SK-N-SH treated with all-trans-retinoic acid at 6 μM for 48 hours (cell line): ENCODE measurements around the gene RAB14.

Source experiments
- ATAC-seq: fragments of 200-7000 bp; cut with Tn5 transposase; 3 replicates; pipeline ENCODE4 v1.9.1; 2020; ENCODE audit warnings: mild to moderate bottlenecking, moderate library complexity
- ARNTL ChIP-seq: fragments of 450-650 bp; formaldehyde crosslinking; IDR thresholded peaks from 2 replicates; pipeline ENCODE4 v1.5.0; 2020; ENCODE audit warnings: low read depth, mild to moderate bottlenecking, moderate library complexity, borderline replicate concordance
- BACH2 ChIP-seq: fragments of 250-450 bp; sonication (Bioruptor Pico); IDR thresholded peaks from 2 replicates; pipeline ENCODE4 v1.9.0; 2021; ENCODE audit warnings: mild to moderate bottlenecking, borderline replicate concordance
- CSDC2 ChIP-seq: fragments of 250-450 bp; sonication (Bioruptor Pico); IDR thresholded peaks from 2 replicates; pipeline ENCODE4 v1.5.0; 2020; ENCODE audit warnings: mild to moderate bottlenecking, moderate library complexity
- ESRRG ChIP-seq: fragments of 250-450 bp; sonication (Bioruptor Pico); IDR thresholded peaks from 2 replicates; pipeline ENCODE4 v1.6.1; 2021; ENCODE audit warnings: mild to moderate bottlenecking
- GLIS3 ChIP-seq: fragments of 250-450 bp; sonication (Bioruptor Pico); IDR thresholded peaks from 2 replicates; pipeline ENCODE4 v1.5.0; 2020; ENCODE audit warnings: mild to moderate bottlenecking, moderate library complexity
- ISL1 ChIP-seq: fragments of 250-450 bp; sonication (Bioruptor Pico); IDR thresholded peaks from 2 replicates; pipeline ENCODE4 v2.1.2; 2022; ENCODE audit warnings: mild to moderate bottlenecking, moderate library complexity
- OSR1 ChIP-seq: fragments of 250-450 bp; sonication (Bioruptor Pico); IDR thresholded peaks from 2 replicates; pipeline ENCODE4 v1.8.0; 2022; ENCODE audit warnings: moderate library complexity, mild to moderate bottlenecking, inconsistent platforms
- RARB ChIP-seq: fragments of 250-450 bp; sonication (Bioruptor Pico); IDR thresholded peaks from 2 replicates; pipeline ENCODE4 v1.8.0; 2021; ENCODE audit warnings: mild to moderate bottlenecking, moderate library complexity
- TCF4 ChIP-seq: fragments of 250-450 bp; sonication (Bioruptor Pico); IDR thresholded peaks from 2 replicates; pipeline ENCODE4 v1.8.0; 2021; ENCODE audit warnings: mild to moderate bottlenecking, moderate library complexity, borderline replicate concordance
- ZC3H10 ChIP-seq: fragments of 250-450 bp; sonication (Bioruptor Pico); IDR thresholded peaks from 2 replicates; pipeline ENCODE4 v1.5.1; 2021; ENCODE audit warnings: mild to moderate bottlenecking, moderate library complexity
- ZFP3 ChIP-seq: fragments of 250-450 bp; sonication (Bioruptor Pico); IDR thresholded peaks from 2 replicates; pipeline ENCODE4 v1.5.0; 2020; ENCODE audit warnings: mild to moderate bottlenecking, moderate library complexity
- ZFP30 ChIP-seq: fragments of 450-650 bp; formaldehyde crosslinking; IDR thresholded peaks from 2 replicates; pipeline ENCODE4 v1.5.0; 2022; ENCODE audit warnings: mild to moderate bottlenecking, moderate library complexity
- ZNF565 ChIP-seq: fragments of 450-650 bp; formaldehyde crosslinking; conservative IDR thresholded peaks from 2 replicates; pipeline ENCODE4 v1.5.0; 2020; ENCODE audit warnings: low read depth, mild to moderate bottlenecking, moderate library complexity
- ZNF70 ChIP-seq: fragments of 450-650 bp; formaldehyde crosslinking; IDR thresholded peaks from 2 replicates; pipeline ENCODE4 v1.5.0; 2020; ENCODE audit warnings: mild to moderate bottlenecking, moderate library complexity
- ZNF8 ChIP-seq: fragments of 450-650 bp; formaldehyde crosslinking; IDR thresholded peaks from 2 replicates; pipeline ENCODE4 v1.5.0; 2020; ENCODE audit warnings: mild to moderate bottlenecking, moderate library complexity
- TF ChIP-seq, protein P1 (sequence below): fragments of 250-450 bp; sonication (Bioruptor Pico); IDR thresholded peaks from 2 replicates; pipeline ENCODE4 v1.8.0; 2020; ENCODE audit warnings: mild to moderate bottlenecking, moderate library complexity, borderline replicate concordance
- TF ChIP-seq, protein P2 (sequence below): fragments of 250-450 bp; sonication (Bioruptor Pico); IDR thresholded peaks from 2 replicates; pipeline ENCODE4 v1.5.1; 2020; ENCODE audit warnings: low read depth, mild to moderate bottlenecking, moderate library complexity
- TF ChIP-seq, protein P3 (sequence below): fragments of 250-450 bp; sonication (Bioruptor Pico); IDR thresholded peaks from 2 replicates; pipeline ENCODE4 v1.5.1; 2021; ENCODE audit warnings: mild to moderate bottlenecking, moderate library complexity
- TF ChIP-seq, protein P4 (sequence below): fragments of 250-450 bp; sonication (Bioruptor Pico); IDR thresholded peaks from 2 replicates; pipeline ENCODE4 v1.5.0; 2020; ENCODE audit warnings: mild to moderate bottlenecking, moderate library complexity
- TF ChIP-seq, protein P5 (sequence below): fragments of 250-450 bp; sonication (Bioruptor Pico); IDR thresholded peaks from 2 replicates; pipeline ENCODE4 v1.8.0; 2021; ENCODE audit warnings: low read depth, mild to moderate bottlenecking, moderate library complexity, borderline replicate concordance

RAB14 gene

DNA sequence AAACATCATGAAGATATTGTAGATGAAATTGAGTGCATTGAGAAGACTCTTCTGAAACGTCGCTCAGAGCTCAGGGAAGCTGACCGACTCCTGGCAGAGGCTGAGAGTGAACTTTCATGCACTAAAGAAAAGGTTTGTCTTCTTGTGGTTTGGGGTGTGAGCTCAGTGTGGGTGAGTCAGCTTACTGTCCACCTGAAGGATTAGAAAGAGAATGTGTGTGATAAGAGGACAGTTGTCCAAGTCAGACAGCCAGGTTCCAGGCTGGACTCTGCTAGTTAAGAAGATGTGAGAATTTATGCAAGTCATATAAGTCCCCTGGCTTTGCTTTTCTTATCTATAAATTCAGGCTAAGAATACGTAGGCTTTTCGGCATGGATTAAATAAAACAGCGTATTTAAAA is 46.9 kb downstream of the RAB14 start:
- no peak for ATAC-seq
- TF ChIP-seq ZNF8 (CRISPR knock-in tag): no peak
- no peak for TF ChIP-seq TCF4 (CRISPR knock-in tag)
- TF ChIP-seq CSDC2 (CRISPR knock-in tag): no peak
- no peak for TF ChIP-seq ZFP30 (CRISPR knock-in tag)
- TF ChIP-seq, protein P1, sequence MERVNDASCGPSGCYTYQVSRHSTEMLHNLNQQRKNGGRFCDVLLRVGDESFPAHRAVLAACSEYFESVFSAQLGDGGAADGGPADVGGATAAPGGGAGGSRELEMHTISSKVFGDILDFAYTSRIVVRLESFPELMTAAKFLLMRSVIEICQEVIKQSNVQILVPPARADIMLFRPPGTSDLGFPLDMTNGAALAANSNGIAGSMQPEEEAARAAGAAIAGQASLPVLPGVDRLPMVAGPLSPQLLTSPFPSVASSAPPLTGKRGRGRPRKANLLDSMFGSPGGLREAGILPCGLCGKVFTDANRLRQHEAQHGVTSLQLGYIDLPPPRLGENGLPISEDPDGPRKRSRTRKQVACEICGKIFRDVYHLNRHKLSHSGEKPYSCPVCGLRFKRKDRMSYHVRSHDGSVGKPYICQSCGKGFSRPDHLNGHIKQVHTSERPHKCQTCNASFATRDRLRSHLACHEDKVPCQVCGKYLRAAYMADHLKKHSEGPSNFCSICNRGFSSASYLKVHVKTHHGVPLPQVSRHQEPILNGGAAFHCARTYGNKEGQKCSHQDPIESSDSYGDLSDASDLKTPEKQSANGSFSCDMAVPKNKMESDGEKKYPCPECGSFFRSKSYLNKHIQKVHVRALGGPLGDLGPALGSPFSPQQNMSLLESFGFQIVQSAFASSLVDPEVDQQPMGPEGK: no peak
- no peak for TF ChIP-seq OSR1
- TF ChIP-seq, protein P2, sequence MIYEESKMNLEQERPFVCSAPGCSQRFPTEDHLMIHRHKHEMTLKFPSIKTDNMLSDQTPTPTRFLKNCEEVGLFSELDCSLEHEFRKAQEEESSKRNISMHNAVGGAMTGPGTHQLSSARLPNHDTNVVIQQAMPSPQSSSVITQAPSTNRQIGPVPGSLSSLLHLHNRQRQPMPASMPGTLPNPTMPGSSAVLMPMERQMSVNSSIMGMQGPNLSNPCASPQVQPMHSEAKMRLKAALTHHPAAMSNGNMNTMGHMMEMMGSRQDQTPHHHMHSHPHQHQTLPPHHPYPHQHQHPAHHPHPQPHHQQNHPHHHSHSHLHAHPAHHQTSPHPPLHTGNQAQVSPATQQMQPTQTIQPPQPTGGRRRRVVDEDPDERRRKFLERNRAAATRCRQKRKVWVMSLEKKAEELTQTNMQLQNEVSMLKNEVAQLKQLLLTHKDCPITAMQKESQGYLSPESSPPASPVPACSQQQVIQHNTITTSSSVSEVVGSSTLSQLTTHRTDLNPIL (CRISPR knock-in tag): no peak
- no peak for TF ChIP-seq ESRRG (CRISPR knock-in tag)
- TF ChIP-seq BACH2 (CRISPR knock-in tag): no peak
- no peak for TF ChIP-seq ZC3H10 (CRISPR knock-in tag)
- no peak for TF ChIP-seq ZFP3 (CRISPR knock-in tag)
- TF ChIP-seq, protein P3, sequence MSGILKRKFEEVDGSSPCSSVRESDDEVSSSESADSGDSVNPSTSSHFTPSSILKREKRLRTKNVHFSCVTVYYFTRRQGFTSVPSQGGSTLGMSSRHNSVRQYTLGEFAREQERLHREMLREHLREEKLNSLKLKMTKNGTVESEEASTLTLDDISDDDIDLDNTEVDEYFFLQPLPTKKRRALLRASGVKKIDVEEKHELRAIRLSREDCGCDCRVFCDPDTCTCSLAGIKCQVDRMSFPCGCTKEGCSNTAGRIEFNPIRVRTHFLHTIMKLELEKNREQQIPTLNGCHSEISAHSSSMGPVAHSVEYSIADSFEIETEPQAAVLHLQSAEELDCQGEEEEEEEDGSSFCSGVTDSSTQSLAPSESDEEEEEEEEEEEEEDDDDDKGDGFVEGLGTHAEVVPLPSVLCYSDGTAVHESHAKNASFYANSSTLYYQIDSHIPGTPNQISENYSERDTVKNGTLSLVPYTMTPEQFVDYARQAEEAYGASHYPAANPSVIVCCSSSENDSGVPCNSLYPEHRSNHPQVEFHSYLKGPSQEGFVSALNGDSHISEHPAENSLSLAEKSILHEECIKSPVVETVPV (CRISPR knock-in tag): no peak
- TF ChIP-seq ZNF565: no peak

DNA sequence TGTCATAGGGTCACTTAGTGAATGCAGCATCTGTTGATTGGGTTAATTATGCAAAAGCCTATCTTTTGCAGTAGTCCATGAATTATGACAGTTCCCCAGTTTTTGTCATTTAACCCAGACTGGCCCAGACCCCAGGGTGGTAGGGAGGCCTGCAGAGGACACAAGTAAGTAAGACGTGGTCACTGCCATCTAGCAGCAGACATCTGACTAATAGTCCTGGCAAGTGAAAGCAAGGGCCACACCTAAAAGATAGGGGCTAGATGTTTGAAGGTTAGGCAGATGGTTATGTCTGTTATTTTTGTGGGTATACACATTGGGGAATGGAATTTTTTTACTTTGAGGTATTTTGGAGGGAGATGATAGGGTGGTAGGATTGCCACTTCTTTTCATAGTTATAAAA is 48.0 kb downstream of the RAB14 start:
- TF ChIP-seq BACH2 (CRISPR knock-in tag) (no peak), CSDC2 (CRISPR knock-in tag) (no peak), TCF4 (CRISPR knock-in tag) (no peak), ESRRG (CRISPR knock-in tag) (no peak), ZFP3 (CRISPR knock-in tag) (no peak), ISL1 (CRISPR knock-in tag) (no peak), ZNF70 (CRISPR knock-in tag) (no peak), RARB (CRISPR knock-in tag) (no peak)
- TF ChIP-seq, protein P2 (CRISPR knock-in tag): no peak
- TF ChIP-seq, protein P4, sequence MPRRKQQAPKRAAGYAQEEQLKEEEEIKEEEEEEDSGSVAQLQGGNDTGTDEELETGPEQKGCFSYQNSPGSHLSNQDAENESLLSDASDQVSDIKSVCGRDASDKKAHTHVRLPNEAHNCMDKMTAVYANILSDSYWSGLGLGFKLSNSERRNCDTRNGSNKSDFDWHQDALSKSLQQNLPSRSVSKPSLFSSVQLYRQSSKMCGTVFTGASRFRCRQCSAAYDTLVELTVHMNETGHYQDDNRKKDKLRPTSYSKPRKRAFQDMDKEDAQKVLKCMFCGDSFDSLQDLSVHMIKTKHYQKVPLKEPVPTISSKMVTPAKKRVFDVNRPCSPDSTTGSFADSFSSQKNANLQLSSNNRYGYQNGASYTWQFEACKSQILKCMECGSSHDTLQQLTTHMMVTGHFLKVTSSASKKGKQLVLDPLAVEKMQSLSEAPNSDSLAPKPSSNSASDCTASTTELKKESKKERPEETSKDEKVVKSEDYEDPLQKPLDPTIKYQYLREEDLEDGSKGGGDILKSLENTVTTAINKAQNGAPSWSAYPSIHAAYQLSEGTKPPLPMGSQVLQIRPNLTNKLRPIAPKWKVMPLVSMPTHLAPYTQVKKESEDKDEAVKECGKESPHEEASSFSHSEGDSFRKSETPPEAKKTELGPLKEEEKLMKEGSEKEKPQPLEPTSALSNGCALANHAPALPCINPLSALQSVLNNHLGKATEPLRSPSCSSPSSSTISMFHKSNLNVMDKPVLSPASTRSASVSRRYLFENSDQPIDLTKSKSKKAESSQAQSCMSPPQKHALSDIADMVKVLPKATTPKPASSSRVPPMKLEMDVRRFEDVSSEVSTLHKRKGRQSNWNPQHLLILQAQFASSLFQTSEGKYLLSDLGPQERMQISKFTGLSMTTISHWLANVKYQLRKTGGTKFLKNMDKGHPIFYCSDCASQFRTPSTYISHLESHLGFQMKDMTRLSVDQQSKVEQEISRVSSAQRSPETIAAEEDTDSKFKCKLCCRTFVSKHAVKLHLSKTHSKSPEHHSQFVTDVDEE (CRISPR knock-in tag): no peak
- ATAC-seq: no peak

DNA sequence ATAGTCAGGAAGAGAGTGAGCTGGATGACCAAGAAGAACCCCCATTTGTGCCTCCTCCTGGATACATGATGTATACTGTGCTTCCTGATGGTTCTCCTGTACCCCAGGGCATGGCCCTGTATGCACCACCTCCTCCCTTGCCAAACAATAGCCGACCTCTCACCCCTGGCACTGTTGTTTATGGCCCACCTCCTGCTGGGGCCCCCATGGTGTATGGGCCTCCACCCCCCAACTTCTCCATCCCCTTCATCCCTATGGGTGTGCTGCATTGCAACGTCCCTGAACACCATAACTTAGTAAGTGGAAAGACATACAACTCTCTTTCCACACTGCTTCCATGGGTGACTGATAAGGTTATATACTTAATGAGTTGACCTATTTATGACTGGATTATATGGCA is 51.5 kb downstream of the RAB14 start:
- no peak for TF ChIP-seq OSR1
- TF ChIP-seq, protein P5, sequence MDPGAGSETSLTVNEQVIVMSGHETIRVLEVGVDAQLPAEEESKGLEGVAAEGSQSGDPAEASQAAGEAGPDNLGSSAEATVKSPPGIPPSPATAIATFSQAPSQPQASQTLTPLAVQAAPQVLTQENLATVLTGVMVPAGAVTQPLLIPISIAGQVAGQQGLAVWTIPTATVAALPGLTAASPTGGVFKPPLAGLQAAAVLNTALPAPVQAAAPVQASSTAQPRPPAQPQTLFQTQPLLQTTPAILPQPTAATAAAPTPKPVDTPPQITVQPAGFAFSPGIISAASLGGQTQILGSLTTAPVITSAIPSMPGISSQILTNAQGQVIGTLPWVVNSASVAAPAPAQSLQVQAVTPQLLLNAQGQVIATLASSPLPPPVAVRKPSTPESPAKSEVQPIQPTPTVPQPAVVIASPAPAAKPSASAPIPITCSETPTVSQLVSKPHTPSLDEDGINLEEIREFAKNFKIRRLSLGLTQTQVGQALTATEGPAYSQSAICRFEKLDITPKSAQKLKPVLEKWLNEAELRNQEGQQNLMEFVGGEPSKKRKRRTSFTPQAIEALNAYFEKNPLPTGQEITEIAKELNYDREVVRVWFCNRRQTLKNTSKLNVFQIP: no peak
- no peak for TF ChIP-seq TCF4 (CRISPR knock-in tag)
- no peak for TF ChIP-seq ZNF8 (CRISPR knock-in tag)
- TF ChIP-seq GLIS3 (CRISPR knock-in tag): no peak
- no peak for TF ChIP-seq ARNTL (CRISPR knock-in tag)
- no peak for TF ChIP-seq ZFP30 (CRISPR knock-in tag)
- TF ChIP-seq, protein P1: no peak
- TF ChIP-seq ZNF565: no peak
- TF ChIP-seq, protein P4 (CRISPR knock-in tag): no peak
- TF ChIP-seq ZNF70 (CRISPR knock-in tag): no peak
- TF ChIP-seq CSDC2 (CRISPR knock-in tag): no peak
- ATAC-seq: no peak
